Keratinocyte (primary cell): ENCODE measurements around the gene C8B.

Experiments used
- CTCF ChIP-seq, 3 experiments: IDR thresholded peaks in 1 of 3; conservative IDR thresholded peaks in 1 of 3; optimal IDR thresholded peaks in 1 of 3; 2 replicates in 2 of 3; 3 replicates in 1 of 3; pipeline versions ENCODE3 to v1.5.1; 2011; ENCODE audit warnings: low read length in 3 of 3, mild to moderate bottlenecking in 3 of 3, moderate library complexity in 2 of 3, control low read depth in 1 of 3, inconsistent platforms in 1 of 3; ENCODE audit not compliant: insufficient read depth in 2 of 3; ENCODE audit errors: extremely low read depth in 1 of 3
- EZH2 ChIP-seq: IDR thresholded peaks from one replicate; pipeline ENCODE4 v1.6.1; 2012; ENCODE audit warnings: inconsistent platforms, mild to moderate bottlenecking, low read length, moderate library complexity

GRCh38 chr1:56917356-56917755 is 48.5 kb downstream of the C8B start:
- TF ChIP-seq EZH2: no peak
- TF ChIP-seq CTCF (optimal IDR thresholded peaks at IDR 0.05 in 1 of 3, IDR thresholded peaks at IDR 0.05 in 1 of 3, conservative IDR thresholded peaks at IDR 0.05 in 1 of 3; ENCODE audit: extremely low read depth in 1 of 3, insufficient read depth in 2 of 3, low read length in 3 of 3): no peak
